ENCODE measurements around the gene KHK.
"Not testable (repeated sequence)": the region's sequence is repeated elsewhere in the genome, so short reads cannot be mapped to it uniquely, and the experiment has no call there.

KHK gene

GRCh38 chr2:27102329-27102728, 15.8 kb downstream of the KHK start:
- H3K27me3 ChIP-seq (replicated peaks; ENCODE audit: control insufficient read depth, insufficient read depth, low read length): no peaks in the 10 kb centered on the region
- no peak overlapping the region for H3K4me3 ChIP-seq (replicated peaks; ENCODE audit: low read depth, low read length)
- no peak for DNase-seq (ENCODE audit: extremely low read depth, insufficient read length)
- no peaks in the 10 kb centered on the region for H3K36me3 ChIP-seq (ENCODE audit: control insufficient read depth, insufficient read depth, low read length)
- no peak for TF ChIP-seq CTCF (IDR thresholded peaks at IDR 0.05; ENCODE audit: insufficient read depth, low read length, poor library complexity, severe bottlenecking)

DNA sequence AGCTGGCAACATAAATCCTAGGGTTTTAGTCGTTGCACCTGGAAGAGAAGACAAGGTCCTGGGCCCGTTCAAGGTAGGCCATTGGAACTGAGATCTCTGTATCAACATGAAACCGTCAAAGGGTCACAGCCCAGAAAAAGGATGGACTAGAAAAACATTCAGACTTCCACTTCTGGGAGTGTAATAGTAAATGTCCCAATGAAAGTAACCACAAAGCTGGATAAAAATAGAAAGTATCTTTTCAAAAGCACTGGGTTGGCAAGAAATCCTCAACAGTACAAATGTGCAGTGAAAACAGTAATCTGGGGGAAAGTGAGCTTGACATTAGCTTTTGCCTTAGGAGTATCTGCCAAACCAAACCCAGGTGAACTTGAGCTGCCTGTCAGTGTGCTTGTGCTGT, 19.4 kb downstream of the KHK start:
- H3K27me3 ChIP-seq (replicated peaks; ENCODE audit: control insufficient read depth, insufficient read depth, low read length): no peaks in the 10 kb centered on the region
- TF ChIP-seq CTCF (IDR thresholded peaks at IDR 0.05; ENCODE audit: insufficient read depth, low read length, poor library complexity, severe bottlenecking): no peak
- DNase-seq (ENCODE audit: extremely low read depth, insufficient read length): no peak
- H3K36me3 ChIP-seq (ENCODE audit: control insufficient read depth, insufficient read depth, low read length): no peaks in the 10 kb centered on the region
- H3K4me3 ChIP-seq (replicated peaks; ENCODE audit: low read depth, low read length): no peak overlapping the region

- Histone ChIP-seq H3K27me3 (replicated peaks; ENCODE audit: control insufficient read depth, insufficient read depth, low read length) (no peaks in the 10 kb centered on the region), H3K36me3 (ENCODE audit: control insufficient read depth, insufficient read depth, low read length) (no peaks in the 10 kb centered on the region), H3K4me3 (replicated peaks; ENCODE audit: low read depth, low read length) (no peak overlapping the region)
- DNase-seq (ENCODE audit: extremely low read depth, insufficient read length): no peak
- no peak for TF ChIP-seq CTCF (IDR thresholded peaks at IDR 0.05; ENCODE audit: insufficient read depth, low read length, poor library complexity, severe bottlenecking)
Measured at GRCh38 chr2:27108221-27108620, 21.6 kb downstream of the KHK start.

GRCh38 chr2:27109083-27109482, 22.5 kb downstream of the KHK start:
- Histone ChIP-seq H3K27me3 (replicated peaks; ENCODE audit: control insufficient read depth, insufficient read depth, low read length) (no peaks in the 10 kb centered on the region), H3K4me3 (replicated peaks; ENCODE audit: low read depth, low read length) (no peak overlapping the region), H3K36me3 (ENCODE audit: control insufficient read depth, insufficient read depth, low read length) (no peaks in the 10 kb centered on the region)
- TF ChIP-seq CTCF (IDR thresholded peaks at IDR 0.05; ENCODE audit: insufficient read depth, low read length, poor library complexity, severe bottlenecking): no peak
- DNase-seq (ENCODE audit: extremely low read depth, insufficient read length): no peak

GRCh38 chr2:27110603-27111352, 24.2 kb downstream of the KHK start:
- H3K27me3 ChIP-seq (replicated peaks; ENCODE audit: control insufficient read depth, insufficient read depth, low read length); H3K4me3 ChIP-seq (replicated peaks; ENCODE audit: low read depth, low read length); DNase-seq (ENCODE audit: extremely low read depth, insufficient read length); H3K36me3 ChIP-seq (ENCODE audit: control insufficient read depth, insufficient read depth, low read length): not testable (repeated sequence)

DNA sequence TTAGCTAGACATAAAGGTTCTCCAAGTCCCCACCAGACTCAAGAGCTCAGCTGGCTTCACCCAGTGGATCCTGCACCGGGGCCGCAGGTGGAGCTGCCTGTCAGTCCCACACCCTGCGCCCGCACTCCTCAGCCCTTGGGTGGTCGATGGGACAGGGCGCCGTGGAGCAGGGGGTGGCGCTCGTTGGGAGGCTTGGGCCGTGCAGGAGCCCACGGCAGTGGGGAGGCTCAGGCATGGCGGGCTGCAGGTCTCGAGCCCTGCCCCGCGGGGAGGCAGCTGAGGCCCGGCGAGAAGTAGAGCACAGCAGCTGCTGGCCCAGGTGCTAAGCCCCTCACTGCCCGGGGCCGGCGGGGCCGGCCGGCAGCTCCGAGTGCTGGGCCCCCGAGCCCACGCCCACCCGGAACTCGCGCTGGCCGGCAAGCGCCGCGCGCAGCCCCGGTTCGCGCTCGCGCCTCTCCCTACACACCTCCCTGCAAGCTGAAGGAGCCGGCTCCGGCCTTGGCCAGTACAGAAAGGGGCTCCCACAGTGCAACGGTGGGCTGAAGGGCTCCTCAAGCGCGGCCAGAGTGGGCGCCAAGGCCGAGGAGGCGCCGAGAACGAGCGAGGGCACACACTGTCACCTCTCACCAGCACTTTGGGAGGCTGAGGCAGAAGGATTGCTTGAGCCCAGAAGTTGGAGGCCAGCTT, 25.0 kb downstream of the KHK start:
- not testable (repeated sequence) for DNase-seq (ENCODE audit: extremely low read depth, insufficient read length)

More for the DNA sequence above, 25.0 kb downstream of the KHK start:
- not testable (repeated sequence) for H3K36me3 ChIP-seq (ENCODE audit: control insufficient read depth, insufficient read depth, low read length); H3K4me3 ChIP-seq (replicated peaks; ENCODE audit: low read depth, low read length); H3K27me3 ChIP-seq (replicated peaks; ENCODE audit: control insufficient read depth, insufficient read depth, low read length)

All from GM06990 (cell line).